Breast epithelium (tissue), 3 donors: ENCODE results near the gene CCDC30.

ENCODE experiments used
- POLR2A ChIP-seq: fragments of 450-650 bp; IDR thresholded peaks from one replicate; pipeline ENCODE4 v1.6.1; 2016; ENCODE audit warnings: antibody characterized with exemption, mild to moderate bottlenecking, moderate library complexity
- POLR2AphosphoS5 ChIP-seq, 3 donors: sonication (generic); formaldehyde crosslinking; IDR thresholded peaks; one replicate each; pipeline ENCODE4 v1.6.1; 2017; ENCODE audit warnings: antibody characterized with exemption in 3 of 3
- TF ChIP-seq, protein P1 (sequence below), 3 donors: fragments of 450-650 bp; IDR thresholded peaks; one replicate each; pipeline ENCODE4 v1.5.1; 2016 to 2017; ENCODE audit warnings: antibody characterized with exemption in 3 of 3, mild to moderate bottlenecking in 3 of 3, moderate library complexity in 3 of 3

DNA sequence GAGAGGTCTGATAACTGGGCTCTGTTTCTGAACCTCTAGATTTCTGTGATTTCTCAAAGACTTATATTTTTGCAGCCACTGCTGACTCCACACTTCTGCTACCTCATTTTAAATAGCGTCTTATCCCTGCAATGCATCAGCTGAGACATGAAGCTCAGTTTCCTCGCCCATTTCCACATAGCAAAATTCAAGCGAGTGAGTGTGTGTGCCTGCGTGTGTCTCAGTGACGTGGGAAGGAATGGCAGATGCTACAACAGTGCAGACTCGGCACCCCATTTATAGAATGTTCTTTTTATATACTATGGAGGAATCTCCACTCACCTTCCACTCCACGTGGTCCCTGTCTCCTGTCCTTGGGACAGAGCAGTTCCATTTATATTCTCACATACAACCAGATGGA lies 43.0 kb upstream of the CCDC30 start:
- TF ChIP-seq, protein P1, sequence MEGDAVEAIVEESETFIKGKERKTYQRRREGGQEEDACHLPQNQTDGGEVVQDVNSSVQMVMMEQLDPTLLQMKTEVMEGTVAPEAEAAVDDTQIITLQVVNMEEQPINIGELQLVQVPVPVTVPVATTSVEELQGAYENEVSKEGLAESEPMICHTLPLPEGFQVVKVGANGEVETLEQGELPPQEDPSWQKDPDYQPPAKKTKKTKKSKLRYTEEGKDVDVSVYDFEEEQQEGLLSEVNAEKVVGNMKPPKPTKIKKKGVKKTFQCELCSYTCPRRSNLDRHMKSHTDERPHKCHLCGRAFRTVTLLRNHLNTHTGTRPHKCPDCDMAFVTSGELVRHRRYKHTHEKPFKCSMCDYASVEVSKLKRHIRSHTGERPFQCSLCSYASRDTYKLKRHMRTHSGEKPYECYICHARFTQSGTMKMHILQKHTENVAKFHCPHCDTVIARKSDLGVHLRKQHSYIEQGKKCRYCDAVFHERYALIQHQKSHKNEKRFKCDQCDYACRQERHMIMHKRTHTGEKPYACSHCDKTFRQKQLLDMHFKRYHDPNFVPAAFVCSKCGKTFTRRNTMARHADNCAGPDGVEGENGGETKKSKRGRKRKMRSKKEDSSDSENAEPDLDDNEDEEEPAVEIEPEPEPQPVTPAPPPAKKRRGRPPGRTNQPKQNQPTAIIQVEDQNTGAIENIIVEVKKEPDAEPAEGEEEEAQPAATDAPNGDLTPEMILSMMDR (IDR thresholded peaks at IDR 0.05), result no peak
- TF ChIP-seq POLR2A (no peak), POLR2AphosphoS5 (IDR thresholded peaks at IDR 0.05) (no peak)
